Vagina (tissue), 2 donors: ENCODE data around the gene CEACAM1. TPM values are rescaled to one million over a fixed set of nuclear protein-coding genes. Genes with fewer than 3 reads are reported as not detected.
"Not testable (repeated sequence)": the region's sequence is repeated elsewhere in the genome, so short reads cannot be mapped to it uniquely, and the experiment has no call there.

Experiments used
- DNase-seq, 2 donors: peaks; one replicate each; pipeline ENCODE4 v3.0.0-alpha.2; 2017; ENCODE audit errors: extremely low spot score in 2 of 2
- H3K27ac ChIP-seq: fragments of 200-600 bp; sonication (generic); one replicate; pipeline ENCODE4 v1.5.1; 2019
- H3K27me3 ChIP-seq: fragments of 200-600 bp; sonication (generic); one replicate; pipeline ENCODE4 v1.5.1; 2019
- H3K36me3 ChIP-seq, 2 donors: fragments of 200-600 bp; sonication (generic); one replicate each; pipeline ENCODE4 v1.5.1; 2017 to 2019
- H3K4me1 ChIP-seq: fragments of 200-600 bp; sonication (generic); one replicate; pipeline ENCODE4 v1.5.1; 2019
- H3K4me3 ChIP-seq, 2 donors: fragments of 200-600 bp; sonication (generic); 1 replicate in 1 of 2; 2 replicates in 1 of 2; pipeline ENCODE4 v1.5.1; 2016 to 2019
- H3K9me3 ChIP-seq: fragments of 200-600 bp; sonication (generic); one replicate; pipeline ENCODE4 v1.5.1; 2019
- CTCF ChIP-seq, 3 experiments: fragments of 450-650 bp in 2 of 3; fragments of 200-600 bp in 1 of 3; sonication (generic) in 1 of 3; IDR thresholded peaks; one replicate each; pipeline ENCODE4 v1.5.1; 2017 to 2019; ENCODE audit warnings: antibody characterized with exemption in 3 of 3, mild to moderate bottlenecking in 2 of 3, moderate library complexity in 2 of 3
- POLR2A ChIP-seq, 2 donors: fragments of 450-650 bp; IDR thresholded peaks; one replicate each; pipeline ENCODE4 v1.6.1; 2017; ENCODE audit warnings: antibody characterized with exemption in 2 of 2, mild to moderate bottlenecking in 2 of 2, moderate library complexity in 2 of 2
- POLR2AphosphoS5 ChIP-seq, 2 donors: sonication (generic); formaldehyde crosslinking; IDR thresholded peaks; one replicate each; pipeline ENCODE4 v1.9.0; 2017; ENCODE audit warnings: antibody characterized with exemption in 2 of 2, mild to moderate bottlenecking in 2 of 2, low read depth in 1 of 2; ENCODE audit not compliant: insufficient read depth in 1 of 2
- intact Hi-C: fragments of 100-400 bp; cut with DNase I; formaldehyde crosslinking; loops from one replicate; pipeline ENCODE4 v1.15.1; 2023
- total RNA-seq: library from RNA; depleted of rRNA; stranded (reverse); fragments of >200 nt; gene quantifications from one replicate; pipeline ENCODE4 v1.2.3, GENCODE V29; 2016

CEACAM1 gene
- total RNA-seq, 1 donor from 2014 or later, result 24.3 TPM

- Histone ChIP-seq H3K36me3 (no peaks in the 10 kb centered on the region), H3K27me3 (no peaks in the 10 kb centered on the region), H3K9me3 (no peaks in the 10 kb centered on the region), H3K27ac (no peak overlapping the region), H3K4me1 (no peaks in the 10 kb centered on the region), H3K4me3 (no peak overlapping the region)
- intact Hi-C loops, result no loop called here
- DNase-seq, result no peak
- no peak for TF ChIP-seq POLR2A (IDR thresholded peaks at IDR 0.05)
- TF ChIP-seq CTCF (IDR thresholded peaks at IDR 0.05), result no peak
- TF ChIP-seq POLR2AphosphoS5 (IDR thresholded peaks at IDR 0.05; ENCODE audit: insufficient read depth in 1 of 2, low read depth in 1 of 2), result no peak
These were observed 25.8 kb upstream of the CEACAM1 start for GRCh38 chr19:42554046-42554575.

- H3K4me3 ChIP-seq, result no peak overlapping the region
- TF ChIP-seq POLR2A (IDR thresholded peaks at IDR 0.05) (no peak), POLR2AphosphoS5 (IDR thresholded peaks at IDR 0.05; ENCODE audit: insufficient read depth in 1 of 2, low read depth in 1 of 2) (no peak), CTCF (IDR thresholded peaks at IDR 0.05) (no peak)
- H3K27me3 ChIP-seq, result no peaks in the 10 kb centered on the region
- no peaks in the 10 kb centered on the region for H3K36me3 ChIP-seq
- no peak overlapping the region for H3K27ac ChIP-seq
- DNase-seq, result no peak
- H3K4me1 ChIP-seq, result no peaks in the 10 kb centered on the region
- H3K9me3 ChIP-seq, result no peaks in the 10 kb centered on the region
- intact Hi-C loops, result no loop called here
These were observed 25.2 kb upstream of the CEACAM1 start for GRCh38 chr19:42553292-42554045.

GRCh38 chr19:42552086-42553065, 24.1 kb upstream of the CEACAM1 start:
- H3K27ac ChIP-seq, result no peak overlapping the region
- H3K27me3 ChIP-seq, result no peaks in the 10 kb centered on the region
- H3K4me3 ChIP-seq, result no peak overlapping the region
- no peaks in the 10 kb centered on the region for H3K4me1 ChIP-seq
- H3K36me3 ChIP-seq, result no peaks in the 10 kb centered on the region
- TF ChIP-seq CTCF (IDR thresholded peaks at IDR 0.05), result no peak
- no peak for TF ChIP-seq POLR2AphosphoS5 (IDR thresholded peaks at IDR 0.05; ENCODE audit: insufficient read depth in 1 of 2, low read depth in 1 of 2)
- no peak for TF ChIP-seq POLR2A (IDR thresholded peaks at IDR 0.05)
- DNase-seq, result no peak
- intact Hi-C loops, result no loop called here
- no peaks in the 10 kb centered on the region for H3K9me3 ChIP-seq

GRCh38 chr19:42550521-42550920, 22.2 kb upstream of the CEACAM1 start:
- H3K9me3 ChIP-seq, H3K36me3 ChIP-seq, H3K27ac ChIP-seq, H3K4me3 ChIP-seq, H3K27me3 ChIP-seq, DNase-seq, H3K4me1 ChIP-seq, intact Hi-C loops: not testable (repeated sequence)

GRCh38 chr19:42549067-42549466, 20.8 kb upstream of the CEACAM1 start:
- DNase-seq, intact Hi-C loops, H3K4me3 ChIP-seq, H3K27me3 ChIP-seq, H3K36me3 ChIP-seq, H3K4me1 ChIP-seq, H3K27ac ChIP-seq, H3K9me3 ChIP-seq: not testable (repeated sequence)
